Spinal cord (tissue), 10 donors: ENCODE data around the gene NKD1. TPM values are rescaled to one million over a fixed set of nuclear protein-coding genes. Genes with fewer than 3 reads are reported as not detected.

Experiments used
- DNase-seq, 6 donors: peaks; one replicate each; pipeline versions ENCODE4 v3.0.0 to v3.0.0-alpha.2; 2013 to 2015; ENCODE audit warnings: low spot score in 6 of 6, low read depth in 4 of 6
- H3K27ac ChIP-seq: one replicate; pipeline ENCODE4 v1.5.1; 2013; ENCODE audit warnings: low read depth, low read length, control low read depth
- H3K27me3 ChIP-seq: one replicate; pipeline ENCODE4 v1.6.1; 2013; ENCODE audit warnings: low read length; ENCODE audit not compliant: control insufficient read depth, insufficient read depth
- H3K36me3 ChIP-seq: one replicate; pipeline ENCODE4 v1.6.1; 2013; ENCODE audit warnings: low read length; ENCODE audit not compliant: control insufficient read depth, insufficient read depth
- H3K4me1 ChIP-seq: one replicate; pipeline ENCODE4 v1.6.1; 2013; ENCODE audit warnings: low read length; ENCODE audit not compliant: control insufficient read depth, insufficient read depth
- H3K4me3 ChIP-seq: one replicate; pipeline ENCODE4 v1.5.1; 2013; ENCODE audit warnings: low read depth, low read length, control low read depth
- H3K9me3 ChIP-seq: one replicate; pipeline ENCODE4 v1.6.1; 2013; ENCODE audit warnings: low read length; ENCODE audit not compliant: control insufficient read depth, insufficient read depth
- WGBS: methylation state at CpG from one replicate; pipeline ENCODE4 v1.1.5; 2013; ENCODE audit warnings: missing lambda C conversion rate; ENCODE audit not compliant: insufficient coverage; 5-methylcytosine and 5-hydroxymethylcytosine counted together
- polyA plus RNA-seq, 2 donors: library from polyadenylated mRNA; unstranded; fragments of 120-200 nt; gene quantifications; one replicate each; pipeline ENCODE4 v1.2.1, GENCODE V29; 2013; ENCODE audit not compliant: insufficient read length in 2 of 2
- total RNA-seq, 2 donors: library from RNA; depleted of rRNA in 1 of 2; stranded (reverse); fragments of 120-200 nt in 1 of 2; fragments of >200 nt in 1 of 2; gene quantifications; one replicate each; pipeline versions ENCODE4 v1.2.3 to v1.2.4, GENCODE V29; 2013 to 2014
- donor health status: healthy.

The NKD1 gene
- total and polyA plus RNA-seq, 4 donors: 6.7 to 33.8 (median 25.7) TPM

- Histone ChIP-seq H3K27me3 (no peaks in the 10 kb centered on the region), H3K9me3 (peaks cover 1% of the 10 kb centered on the region), H3K4me1 (no peaks in the 10 kb centered on the region), H3K36me3 (no peaks in the 10 kb centered on the region), H3K27ac (no peak overlapping the region), H3K4me3 (no peak overlapping the region)
- no peak for DNase-seq
- 80% methylated on average over 1 of the region's 1 CpG for WGBS
These were observed 19.4 kb upstream of the NKD1 start for GRCh38 chr16:50528820-50529219.

GRCh38 chr16:50529334-50529733 is 18.9 kb upstream of the NKD1 start:
- Histone ChIP-seq H3K9me3 (peaks cover 1% of the 10 kb centered on the region), H3K36me3 (no peaks in the 10 kb centered on the region)

GRCh38 chr16:50530277-50531236 is 17.6 kb upstream of the NKD1 start:
- Histone ChIP-seq H3K27me3 (no peaks in the 10 kb centered on the region), H3K36me3 (no peaks in the 10 kb centered on the region), H3K4me1 (no peaks in the 10 kb centered on the region), H3K4me3 (no peak overlapping the region), H3K27ac (no peak overlapping the region), H3K9me3 (peaks cover 1% of the 10 kb centered on the region)
- 94% methylated on average over 7 of the region's 13 CpGs for WGBS
- DNase-seq: no peak

More at GRCh38 chr16:50529334-50529733, 18.9 kb upstream of the NKD1 start:
- Histone ChIP-seq H3K27me3 (no peaks in the 10 kb centered on the region), H3K4me3 (no peak overlapping the region), H3K4me1 (no peaks in the 10 kb centered on the region), H3K27ac (no peak overlapping the region)
- DNase-seq: no peak

GRCh38 chr16:50531359-50531758 is 16.8 kb upstream of the NKD1 start:
- Histone ChIP-seq H3K36me3 (no peaks in the 10 kb centered on the region), H3K27me3 (no peaks in the 10 kb centered on the region), H3K4me3 (no peak overlapping the region), H3K9me3 (peaks cover 1% of the 10 kb centered on the region), H3K4me1 (no peaks in the 10 kb centered on the region), H3K27ac (no peak overlapping the region)
- 83% methylated on average over 1 of the region's 2 CpGs for WGBS
- DNase-seq: no peak

- Histone ChIP-seq H3K4me1 (no peaks in the 10 kb centered on the region), H3K36me3 (no peaks in the 10 kb centered on the region), H3K9me3 (peaks cover 1% of the 10 kb centered on the region), H3K4me3 (no peak overlapping the region), H3K27me3 (no peaks in the 10 kb centered on the region), H3K27ac (no peak overlapping the region)
- WGBS: 85% methylated on average over 2 of the region's 3 CpGs
- DNase-seq: no peak
These were observed 16.3 kb upstream of the NKD1 start for GRCh38 chr16:50531901-50532300.

- no peak overlapping the region for H3K27ac ChIP-seq
- no peaks in the 10 kb centered on the region for H3K27me3 ChIP-seq
- no peak overlapping the region for H3K4me3 ChIP-seq
- H3K36me3 ChIP-seq: no peaks in the 10 kb centered on the region
- WGBS: 92% methylated on average over 5 of the region's 6 CpGs
- no peak for DNase-seq
- H3K9me3 ChIP-seq: peaks cover 1% of the 10 kb centered on the region
- no peaks in the 10 kb centered on the region for H3K4me1 ChIP-seq
These were observed 15.6 kb upstream of the NKD1 start for GRCh38 chr16:50532576-50532975.

GRCh38 chr16:50533317-50533716 is 14.9 kb upstream of the NKD1 start:
- H3K27ac ChIP-seq: no peak overlapping the region
- peaks cover under 1% of the 10 kb centered on the region for H3K4me1 ChIP-seq
- no peak for DNase-seq
- no peak overlapping the region for H3K4me3 ChIP-seq
- H3K36me3 ChIP-seq: no peaks in the 10 kb centered on the region
- H3K27me3 ChIP-seq: no peaks in the 10 kb centered on the region
- H3K9me3 ChIP-seq: peaks cover 1% of the 10 kb centered on the region
- WGBS: 90% methylated on average over 3 of the region's 4 CpGs

GRCh38 chr16:50534091-50534490 is 14.1 kb upstream of the NKD1 start:
- H3K27me3 ChIP-seq: no peaks in the 10 kb centered on the region
- peaks cover 8% of the 10 kb centered on the region for H3K4me1 ChIP-seq
- no peak for DNase-seq
- H3K9me3 ChIP-seq: peaks cover 1% of the 10 kb centered on the region
- H3K27ac ChIP-seq: no peak overlapping the region
- no peak overlapping the region for H3K4me3 ChIP-seq
- 92% methylated on average over 2 of the region's 4 CpGs for WGBS
- no peaks in the 10 kb centered on the region for H3K36me3 ChIP-seq

- no peak for DNase-seq
- 94% methylated on average over 5 of the region's 10 CpGs for WGBS
- Histone ChIP-seq H3K4me3 (no peak overlapping the region), H3K27ac (no peak overlapping the region), H3K4me1 (peaks cover 12% of the 10 kb centered on the region), H3K36me3 (no peaks in the 10 kb centered on the region), H3K9me3 (no peaks in the 10 kb centered on the region), H3K27me3 (no peaks in the 10 kb centered on the region)
These were observed 13.6 kb upstream of the NKD1 start for GRCh38 chr16:50534556-50534955.

- Histone ChIP-seq H3K4me3 (no peak overlapping the region), H3K9me3 (no peaks in the 10 kb centered on the region), H3K27me3 (no peaks in the 10 kb centered on the region), H3K27ac (no peak overlapping the region), H3K36me3 (no peaks in the 10 kb centered on the region), H3K4me1 (peaks cover 16% of the 10 kb centered on the region)
- WGBS: 100% methylated on average over 1 of the region's 2 CpGs
- DNase-seq: no peak
These were observed 13.2 kb upstream of the NKD1 start for GRCh38 chr16:50534958-50535357.
